Activated T-cell treated with anti-CD3 and anti-CD28 coated beads, Interleukin-2, amount 50 U/mL, for 72 hours (primary cell): ENCODE results near the gene NDUFAF8. TPM values are rescaled to one million over a fixed set of nuclear protein-coding genes. Genes with fewer than 3 reads are reported as not detected.

ENCODE experiments used
- ATAC-seq, 2 donors: fragments of 150-1000 bp; cut with Tn5 transposase; replicated peaks in 1 of 2; 2 replicates each; pipeline ENCODE4 v1.10.0; 2021; ENCODE audit warnings: moderate library complexity in 2 of 2, mild to moderate bottlenecking in 1 of 2
- DNase-seq, 2 donors: peaks; one replicate each; pipeline ENCODE4 v3.0.0; 2021 to 2022; ENCODE audit warnings: mixed read lengths in 1 of 2
- H3K27ac Mint-ChIP-seq: one replicate; pipeline ENCODE4 v1.8.0; 2022; ENCODE audit warnings: mild to moderate bottlenecking, moderate library complexity, mixed read lengths
- H3K27me3 Mint-ChIP-seq: one replicate; pipeline ENCODE4 v1.8.0; 2022; ENCODE audit warnings: low read depth, mixed read lengths
- H3K36me3 Mint-ChIP-seq, 2 donors: one replicate each; pipeline ENCODE4 v1.8.0; 2022; ENCODE audit warnings: mixed read lengths in 2 of 2, mild to moderate bottlenecking in 1 of 2; ENCODE audit not compliant: insufficient read depth in 2 of 2
- H3K4me1 Mint-ChIP-seq: one replicate; pipeline ENCODE4 v1.8.0; 2022; ENCODE audit warnings: low read depth, mixed read lengths
- H3K4me3 Mint-ChIP-seq, 2 donors: one replicate each; pipeline ENCODE4 v1.8.0; 2022; ENCODE audit warnings: mild to moderate bottlenecking in 2 of 2, mixed read lengths in 2 of 2, moderate library complexity in 2 of 2
- H3K9me3 Mint-ChIP-seq, 2 donors: one replicate each; pipeline ENCODE4 v1.8.0; 2022; ENCODE audit warnings: mixed read lengths in 2 of 2
- total RNA-seq, 2 donors: library from RNA; stranded (reverse); gene quantifications; one replicate each; pipeline ENCODE4 v1.2.3, GENCODE V29; 2022

The NDUFAF8 gene
- total RNA-seq, 2 donors from 2014 or later: 37.4 to 48.8 TPM

- H3K9me3 Mint-ChIP-seq: no peaks in the 10 kb centered on the region
- no peaks in the 10 kb centered on the region for H3K4me1 Mint-ChIP-seq
- H3K27me3 Mint-ChIP-seq: no peaks in the 10 kb centered on the region
- DNase-seq (no peak), ATAC-seq (no peak)
- no peak overlapping the region for H3K27ac Mint-ChIP-seq
- H3K4me3 Mint-ChIP-seq: no peak overlapping the region
- peaks cover 2 to 4% of the 10 kb centered on the region in 2 donors for H3K36me3 Mint-ChIP-seq
Observed at GRCh38 chr17:81261096-81261495, 22.0 kb downstream of the NDUFAF8 start.

- no peaks in the 10 kb centered on the region for H3K27me3 Mint-ChIP-seq
- H3K36me3 Mint-ChIP-seq: peaks cover 2 to 4% of the 10 kb centered on the region in 2 donors
- H3K9me3 Mint-ChIP-seq: no peaks in the 10 kb centered on the region
Observed at GRCh38 chr17:81261582-81262336, 22.6 kb downstream of the NDUFAF8 start.

GRCh38 chr17:81263371-81264181 is 24.5 kb downstream of the NDUFAF8 start:
- no peak for DNase-seq
- Mint-ChIP-seq H3K4me1 (no peaks in the 10 kb centered on the region), H3K36me3 (peaks cover 2 to 4% of the 10 kb centered on the region in 2 donors), H3K9me3 (no peaks in the 10 kb centered on the region), H3K27me3 (no peaks in the 10 kb centered on the region), H3K27ac (no peak overlapping the region), H3K4me3 (no peak overlapping the region)
- no peak for ATAC-seq

More at GRCh38 chr17:81261582-81262336, 22.6 kb downstream of the NDUFAF8 start:
- Mint-ChIP-seq H3K4me3 (no peak overlapping the region), H3K4me1 (no peaks in the 10 kb centered on the region), H3K27ac (no peak overlapping the region)
- ATAC-seq (no peak), DNase-seq (no peak)

GRCh38 chr17:81264640-81265039 is 25.5 kb downstream of the NDUFAF8 start:
- no peak overlapping the region for H3K4me3 Mint-ChIP-seq
- no peaks in the 10 kb centered on the region for H3K27me3 Mint-ChIP-seq
- no peaks in the 10 kb centered on the region for H3K9me3 Mint-ChIP-seq
- H3K4me1 Mint-ChIP-seq: no peaks in the 10 kb centered on the region
- peaks cover 2 to 5% of the 10 kb centered on the region in 2 donors for H3K36me3 Mint-ChIP-seq
- DNase-seq: no peak
- no peak for ATAC-seq
- no peak overlapping the region for H3K27ac Mint-ChIP-seq

GRCh38 chr17:81265576-81265975 is 26.5 kb downstream of the NDUFAF8 start:
- H3K27me3 Mint-ChIP-seq: no peaks in the 10 kb centered on the region
- H3K4me1 Mint-ChIP-seq: no peaks in the 10 kb centered on the region
- no peak overlapping the region for H3K27ac Mint-ChIP-seq
- DNase-seq: no peak
- H3K36me3 Mint-ChIP-seq: peaks cover 2 to 5% of the 10 kb centered on the region in 2 donors
- ATAC-seq: no peak
- H3K4me3 Mint-ChIP-seq: no peak overlapping the region
- H3K9me3 Mint-ChIP-seq: no peaks in the 10 kb centered on the region

GRCh38 chr17:81267390-81268067 is 28.4 kb downstream of the NDUFAF8 start:
- Mint-ChIP-seq H3K4me3 (no peak overlapping the region), H3K27ac (no peak overlapping the region), H3K36me3 (peaks cover 3 to 7% of the 10 kb centered on the region in 2 donors), H3K9me3 (no peaks in the 10 kb centered on the region), H3K4me1 (peaks cover under 1% of the 10 kb centered on the region), H3K27me3 (no peaks in the 10 kb centered on the region)
- no peak for ATAC-seq
- no peak for DNase-seq

- no peak overlapping the region for H3K27ac Mint-ChIP-seq
- peaks cover 6% of the 10 kb centered on the region for H3K4me1 Mint-ChIP-seq
- no peak for ATAC-seq
- H3K36me3 Mint-ChIP-seq: peaks cover 6 to 7% of the 10 kb centered on the region in 2 donors
- no peak overlapping the region for H3K4me3 Mint-ChIP-seq
- no peak for DNase-seq
- no peaks in the 10 kb centered on the region for H3K27me3 Mint-ChIP-seq
- H3K9me3 Mint-ChIP-seq: no peaks in the 10 kb centered on the region
Observed at GRCh38 chr17:81270279-81270678, 31.2 kb downstream of the NDUFAF8 start.

- H3K4me1 Mint-ChIP-seq: peaks cover 6% of the 10 kb centered on the region
- no peak for DNase-seq
- ATAC-seq: no peak
- H3K27ac Mint-ChIP-seq: no peak overlapping the region
- H3K9me3 Mint-ChIP-seq: no peaks in the 10 kb centered on the region
- H3K27me3 Mint-ChIP-seq: no peaks in the 10 kb centered on the region
- peaks cover 4% of the 10 kb centered on the region in 2 donors for H3K36me3 Mint-ChIP-seq
- H3K4me3 Mint-ChIP-seq: no peak overlapping the region
Observed at GRCh38 chr17:81271226-81271625, 32.1 kb downstream of the NDUFAF8 start.

GRCh38 chr17:81272616-81273015 is 33.5 kb downstream of the NDUFAF8 start:
- peak overlapping the region; percentile 54 for H3K27ac Mint-ChIP-seq
- no peak for DNase-seq
- no peaks in the 10 kb centered on the region for H3K9me3 Mint-ChIP-seq
- no peak for ATAC-seq
- no peaks in the 10 kb centered on the region for H3K27me3 Mint-ChIP-seq
- H3K4me1 Mint-ChIP-seq: peaks cover 6% of the 10 kb centered on the region
- H3K4me3 Mint-ChIP-seq: no peak overlapping the region
- H3K36me3 Mint-ChIP-seq: peaks cover 4% of the 10 kb centered on the region in 2 donors

GRCh38 chr17:81273698-81274470 is 34.8 kb downstream of the NDUFAF8 start:
- no peaks in the 10 kb centered on the region for H3K27me3 Mint-ChIP-seq
- H3K36me3 Mint-ChIP-seq: peaks cover 4% of the 10 kb centered on the region in 2 donors
- H3K27ac Mint-ChIP-seq: no peak overlapping the region
- H3K4me1 Mint-ChIP-seq: peaks cover 6% of the 10 kb centered on the region
- DNase-seq: no peak
- H3K9me3 Mint-ChIP-seq: no peaks in the 10 kb centered on the region
- ATAC-seq: no peak
- no peak overlapping the region for H3K4me3 Mint-ChIP-seq

GRCh38 chr17:81274471-81274855 is 35.3 kb downstream of the NDUFAF8 start:
- H3K9me3 Mint-ChIP-seq: no peaks in the 10 kb centered on the region

GRCh38 chr17:81276781-81277180 is 37.7 kb downstream of the NDUFAF8 start:
- H3K27me3 Mint-ChIP-seq: no peaks in the 10 kb centered on the region
- no peak for ATAC-seq

More at GRCh38 chr17:81274471-81274855, 35.3 kb downstream of the NDUFAF8 start:
- H3K4me3 Mint-ChIP-seq: no peak overlapping the region
- H3K4me1 Mint-ChIP-seq: peaks cover 6% of the 10 kb centered on the region
- DNase-seq (no peak), ATAC-seq (no peak)
- no peaks in the 10 kb centered on the region for H3K27me3 Mint-ChIP-seq
- no peak overlapping the region for H3K27ac Mint-ChIP-seq
- peaks cover 3 to 4% of the 10 kb centered on the region in 2 donors for H3K36me3 Mint-ChIP-seq

More at GRCh38 chr17:81276781-81277180, 37.7 kb downstream of the NDUFAF8 start:
- Mint-ChIP-seq H3K27ac (no peak overlapping the region), H3K4me1 (peaks cover 6% of the 10 kb centered on the region), H3K36me3 (peaks cover 1 to 4% of the 10 kb centered on the region in 2 donors), H3K9me3 (no peaks in the 10 kb centered on the region), H3K4me3 (no peak overlapping the region)
- no peak for DNase-seq
